Measurements from ENCODE around the gene ANKRD18A.
"Not testable (repeated sequence)": the region's sequence is repeated elsewhere in the genome, so short reads cannot be mapped to it uniquely, and the experiment has no call there.

ANKRD18A gene

DNA sequence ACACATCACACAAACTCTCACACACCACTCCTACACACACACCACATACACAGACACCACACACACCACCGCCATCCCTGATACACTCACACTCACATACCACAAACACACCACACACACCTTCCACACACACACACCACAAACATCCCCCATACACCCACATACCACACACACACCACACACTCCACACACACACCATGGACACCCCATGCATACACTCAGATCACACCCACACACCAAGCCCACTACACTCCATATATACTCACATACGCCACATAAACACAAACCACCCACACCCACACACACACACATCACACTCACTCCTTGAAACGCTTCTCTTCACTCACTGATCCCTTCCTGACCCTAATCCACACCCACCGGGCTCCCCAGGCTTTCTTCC lies 9.1 kb upstream of the ANKRD18A start:
- in situ Hi-C loops (cut with HindIII; ENCODE audit: low sequenced_read_pairs) = no loop called here

DNA sequence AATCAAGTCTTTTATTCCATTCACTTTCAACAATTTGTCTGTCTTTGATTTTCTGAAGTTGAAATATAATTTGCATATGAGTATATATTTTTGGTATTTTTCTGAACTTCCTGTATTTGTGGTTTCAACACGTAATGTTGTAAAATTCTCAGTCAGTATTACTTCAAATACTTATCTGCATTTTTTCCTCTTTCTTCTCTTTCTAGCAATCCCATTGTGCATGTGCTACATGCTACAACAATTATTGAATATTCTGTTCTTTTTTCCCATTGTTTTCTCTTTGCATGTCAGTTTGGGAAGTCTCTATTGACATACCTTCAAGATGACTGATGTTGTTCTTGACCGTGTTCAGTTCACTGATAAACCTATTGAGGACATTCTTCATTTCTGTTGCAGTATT lies 5.6 kb upstream of the ANKRD18A start:
- in situ Hi-C loops (cut with HindIII; ENCODE audit: low sequenced_read_pairs) = no loop called here

DNA sequence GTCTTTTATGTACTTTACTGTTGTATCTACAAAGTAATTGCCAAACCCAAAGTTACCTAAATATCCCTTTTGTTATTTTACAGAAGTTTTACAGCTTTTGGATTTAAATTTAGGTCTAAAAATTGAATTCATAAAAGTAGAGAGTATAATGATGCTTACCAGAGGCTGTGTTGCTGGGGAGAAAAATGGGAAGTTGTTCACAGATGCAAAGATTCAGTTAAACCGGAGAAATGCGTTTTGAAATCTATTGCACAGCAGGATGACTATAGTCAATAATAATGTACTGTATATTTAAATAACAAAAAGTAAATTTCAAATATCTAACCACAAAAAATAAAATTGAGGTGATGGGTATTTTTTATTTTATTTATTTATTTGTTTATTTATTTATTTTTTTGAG lies 2.6 kb upstream of the ANKRD18A start:
- in situ Hi-C loops (cut with HindIII; ENCODE audit: low sequenced_read_pairs) = no loop called here

DNA sequence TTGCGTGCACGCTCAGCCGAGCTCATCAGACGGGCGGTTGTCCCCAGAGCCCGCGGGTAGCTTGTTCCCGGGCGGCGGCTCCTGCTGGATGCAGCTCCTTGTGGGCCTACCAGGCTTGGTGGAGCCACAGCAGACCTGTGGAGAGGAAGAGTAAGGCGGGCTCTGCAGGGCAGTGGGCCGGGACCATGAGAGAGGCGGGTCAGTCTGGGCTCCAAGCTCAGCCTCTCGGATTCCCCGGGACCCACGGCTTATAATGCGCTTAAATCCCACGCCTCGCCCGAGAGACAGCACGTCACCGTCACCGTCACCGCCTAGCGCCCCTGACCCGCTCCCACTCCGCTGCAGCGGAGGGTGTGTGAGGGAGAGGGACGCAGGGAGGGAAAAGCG lies 1.9 kb upstream of the ANKRD18A start:
- in situ Hi-C loops (cut with HindIII; ENCODE audit: low sequenced_read_pairs) = no loop called here

DNA sequence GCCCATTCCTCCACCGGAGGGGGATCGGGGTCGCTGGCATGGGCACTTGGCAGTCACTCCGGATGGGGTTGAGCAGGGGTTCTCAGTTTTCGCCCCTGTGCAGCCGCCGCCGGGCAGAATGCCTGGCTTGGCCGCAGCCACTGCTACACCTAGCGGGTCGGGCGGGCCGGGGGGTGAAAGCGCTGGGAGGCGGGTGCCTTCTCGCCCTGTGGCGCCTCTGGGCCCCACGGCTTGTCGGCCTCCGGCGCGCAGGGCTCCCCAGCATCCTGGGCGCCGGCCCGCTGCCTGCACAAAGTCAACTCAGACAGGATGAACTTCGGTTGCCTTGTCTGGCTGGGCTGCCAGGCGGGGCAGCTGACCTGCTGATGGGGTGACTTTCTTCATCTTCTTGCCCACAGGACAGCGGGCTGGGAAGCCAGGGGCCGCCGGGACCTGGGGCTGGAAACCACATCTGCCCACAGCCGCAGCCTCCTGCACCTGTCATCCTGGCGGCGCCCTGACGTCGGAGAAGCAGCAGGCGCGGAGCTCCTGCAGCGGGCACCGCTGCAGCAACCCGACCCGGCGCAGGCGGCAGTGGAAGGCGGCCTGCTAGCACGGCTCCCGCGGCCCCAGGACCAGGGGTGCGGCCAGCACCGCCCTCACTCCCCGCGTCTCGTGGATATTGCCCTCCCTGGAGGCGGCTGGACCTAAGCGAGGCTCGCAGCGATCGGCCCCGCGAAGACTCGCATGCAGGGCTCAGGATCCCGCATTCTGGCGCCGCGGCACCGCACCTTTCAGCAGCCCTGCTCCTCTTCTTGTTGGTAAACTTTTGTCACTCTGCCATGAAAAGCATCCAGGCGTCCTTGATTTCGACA lies 1.3 kb upstream of the ANKRD18A start:
- in situ Hi-C loops (cut with HindIII; ENCODE audit: low sequenced_read_pairs) = no loop called here

DNA sequence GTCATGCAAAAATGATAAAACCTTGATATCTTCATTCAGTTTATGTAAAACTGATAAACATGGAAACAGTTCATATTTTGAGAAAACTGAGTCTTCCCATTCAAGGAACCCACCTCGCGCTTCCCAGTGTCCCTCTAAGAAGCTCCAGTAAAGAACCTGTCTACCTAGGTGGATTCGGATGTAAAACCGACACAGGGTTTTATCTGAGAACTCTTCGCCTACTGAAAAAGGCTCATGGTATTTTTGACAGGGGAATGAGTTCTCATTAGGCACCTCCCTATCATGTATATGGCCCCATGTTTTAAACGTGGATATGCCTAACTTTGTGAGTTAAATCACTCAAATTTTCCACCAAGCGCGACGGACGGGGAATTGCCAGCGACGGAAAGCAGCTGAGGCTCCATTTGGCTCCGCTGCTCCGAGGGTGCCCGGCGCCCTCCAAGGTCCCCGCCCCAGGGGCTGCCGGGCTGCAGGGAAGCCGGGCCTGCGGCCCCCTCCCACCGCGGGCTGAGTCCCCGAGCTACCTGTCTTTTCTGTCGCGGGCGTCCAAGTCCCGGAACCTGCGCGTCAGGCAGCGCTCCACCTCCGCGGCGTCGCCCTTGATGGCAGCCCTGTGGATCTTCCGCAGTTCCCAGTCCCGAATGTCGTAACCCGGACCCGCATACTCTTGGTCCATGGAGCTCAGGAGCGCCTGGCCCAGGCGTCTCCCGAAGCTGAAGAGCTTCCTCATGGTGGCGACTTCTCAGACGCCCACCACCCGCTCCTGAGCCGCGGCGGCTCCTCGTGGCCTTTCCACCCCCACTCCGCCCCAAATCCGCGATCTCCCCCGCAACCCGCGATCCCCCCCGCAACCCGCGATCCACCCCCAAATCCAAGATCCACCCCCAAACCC lies 594 bp downstream of the ANKRD18A start:
- in situ Hi-C loops (cut with HindIII; ENCODE audit: low sequenced_read_pairs) = no loop called here

DNA sequence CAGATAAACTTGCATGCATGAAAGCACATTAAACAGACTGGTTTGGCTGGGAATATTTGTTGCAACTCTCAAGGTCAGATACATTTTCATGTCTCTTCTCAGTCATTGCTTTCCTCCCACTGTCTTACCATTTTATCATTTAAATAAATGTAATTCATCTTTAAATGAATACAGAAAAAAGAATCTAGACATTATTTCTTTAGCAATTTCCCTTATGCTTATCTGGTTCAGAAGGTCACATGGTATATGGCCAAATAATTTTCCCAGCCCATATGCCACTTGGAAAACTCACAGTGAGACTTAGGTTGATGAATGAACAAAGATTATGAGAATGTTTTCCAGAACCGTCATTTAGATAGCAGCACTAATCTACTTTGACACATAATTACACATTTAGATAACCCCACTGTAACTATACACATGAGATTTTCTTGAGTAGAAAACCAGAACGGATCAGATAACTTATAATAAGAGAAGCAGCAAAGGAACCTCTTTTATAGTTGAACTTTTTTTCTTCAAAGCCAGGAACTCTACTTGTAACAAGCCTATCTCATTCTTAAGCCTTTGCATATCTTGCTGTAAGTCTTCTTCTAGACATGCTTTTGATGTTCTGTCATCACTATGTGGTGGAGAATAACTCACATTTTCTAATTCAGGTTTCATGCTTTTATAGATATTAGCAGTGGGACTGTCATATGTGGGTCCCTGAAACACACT lies 22.2 kb downstream of the ANKRD18A start:
- in situ Hi-C loops (cut with HindIII; ENCODE audit: low sequenced_read_pairs) = not testable (repeated sequence)

DNA sequence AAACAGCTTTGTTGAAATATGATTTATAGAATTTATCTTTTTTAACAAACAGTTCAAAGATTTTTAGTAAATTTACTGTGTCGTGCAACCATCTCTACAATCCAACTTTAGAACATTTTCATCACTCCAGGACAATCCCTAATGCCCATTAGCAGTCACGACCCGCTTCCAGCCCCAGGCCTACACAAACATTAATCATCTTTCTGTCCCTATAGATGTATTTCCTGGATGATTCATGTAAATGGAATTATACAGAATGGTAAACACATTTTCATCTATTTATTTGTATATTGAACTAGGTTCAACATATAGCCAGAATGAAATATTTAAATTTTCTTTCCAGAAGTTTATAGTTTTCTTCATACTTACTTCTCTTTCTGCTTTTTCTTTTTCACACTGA lies 25.3 kb downstream of the ANKRD18A start:
- in situ Hi-C loops (cut with HindIII; ENCODE audit: low sequenced_read_pairs) = not testable (repeated sequence)

DNA sequence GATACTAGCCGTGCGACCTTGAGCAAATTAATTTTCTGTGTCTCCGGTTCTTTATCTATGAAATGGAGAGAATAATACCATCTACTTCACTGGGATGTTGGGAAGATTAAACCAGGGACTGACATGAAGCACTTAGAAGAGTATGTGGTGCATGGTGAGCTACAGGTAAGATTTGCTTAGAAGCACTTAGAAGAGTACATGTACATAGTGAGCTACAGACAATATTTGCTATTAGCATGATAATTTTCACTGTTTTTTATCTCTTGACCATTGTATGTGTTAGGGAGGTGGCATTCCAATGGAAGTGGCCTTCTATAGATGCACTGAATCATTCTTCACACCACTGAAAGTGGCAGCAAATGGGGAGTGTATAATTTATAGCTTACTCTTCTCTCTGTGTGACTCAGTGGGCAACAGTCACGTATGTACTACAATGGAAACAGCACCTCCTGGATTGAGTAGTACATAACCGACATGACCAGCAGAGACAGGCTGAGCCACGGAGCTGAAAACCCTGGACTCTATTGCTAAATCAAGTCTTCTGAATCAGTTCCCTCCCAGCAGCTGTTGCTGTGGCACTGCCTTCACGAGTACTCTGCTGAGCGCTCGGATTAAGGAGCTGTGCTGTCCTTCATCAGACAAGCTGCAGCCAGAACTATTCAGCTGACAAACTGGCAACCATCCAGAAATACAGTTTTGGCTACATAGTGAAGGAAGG lies 28.9 kb downstream of the ANKRD18A start:
- in situ Hi-C loops (cut with HindIII; ENCODE audit: low sequenced_read_pairs) = not testable (repeated sequence)

DNA sequence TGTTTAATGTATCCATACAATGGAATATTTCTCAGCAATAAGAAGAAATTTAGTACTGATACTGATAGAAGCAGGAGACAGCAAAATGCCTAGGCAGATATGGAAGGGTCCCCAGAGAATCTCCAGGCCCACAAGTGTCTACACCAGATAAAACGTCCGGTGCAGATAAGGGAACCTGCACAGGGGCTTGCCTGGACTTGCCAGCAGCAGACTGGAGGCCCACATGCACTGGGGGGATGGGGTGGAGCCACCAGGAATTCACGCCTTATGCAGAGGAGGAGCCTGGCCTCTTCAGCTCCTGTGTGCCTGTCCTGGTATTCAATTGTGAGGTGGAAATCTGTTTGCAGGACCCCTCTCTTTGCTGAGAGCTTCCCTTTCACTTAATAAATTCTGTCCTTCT lies 36.6 kb downstream of the ANKRD18A start:
- in situ Hi-C loops (cut with HindIII; ENCODE audit: low sequenced_read_pairs) = not testable (repeated sequence)

DNA sequence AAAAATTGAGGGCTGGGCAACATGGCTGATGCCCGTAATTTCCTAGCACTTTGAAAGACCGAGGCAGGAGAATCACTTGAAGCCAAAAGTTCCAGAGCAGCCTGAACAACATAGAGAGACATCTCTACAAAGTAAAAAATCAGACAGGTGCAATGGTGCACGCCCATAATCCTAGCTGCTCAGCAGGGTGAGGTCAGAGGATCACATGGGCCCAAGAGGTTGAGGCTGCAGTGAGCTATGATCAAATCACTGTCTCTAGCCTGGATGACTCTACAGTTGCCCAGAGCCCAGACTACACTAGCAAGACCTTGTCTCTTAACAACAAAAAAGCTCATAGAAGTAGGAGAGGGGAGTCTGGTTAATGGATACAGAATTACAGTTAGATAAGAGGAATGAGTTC lies 40.3 kb downstream of the ANKRD18A start:
- in situ Hi-C loops (cut with HindIII; ENCODE audit: low sequenced_read_pairs) = not testable (repeated sequence)

DNA sequence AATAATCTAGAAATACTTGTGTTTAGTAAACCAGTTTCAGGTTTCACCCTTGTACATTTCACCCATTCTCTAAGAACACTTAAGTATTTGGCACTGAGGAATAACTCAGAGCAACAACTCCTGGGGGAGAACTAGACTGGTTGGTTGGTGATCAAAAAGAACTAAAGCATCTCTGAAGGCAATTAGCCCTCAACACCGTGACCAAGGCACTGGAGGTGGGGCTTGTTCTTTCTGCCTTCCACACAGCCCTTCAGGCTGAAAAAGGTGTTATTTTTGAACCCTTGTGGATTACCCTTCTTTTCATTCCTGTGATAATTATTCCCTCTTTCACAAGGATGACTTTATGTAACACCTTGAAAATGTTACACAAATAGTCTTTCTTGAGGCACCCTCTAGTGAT lies 44.2 kb downstream of the ANKRD18A start:
- in situ Hi-C loops (cut with HindIII; ENCODE audit: low sequenced_read_pairs) = not testable (repeated sequence)

DNA sequence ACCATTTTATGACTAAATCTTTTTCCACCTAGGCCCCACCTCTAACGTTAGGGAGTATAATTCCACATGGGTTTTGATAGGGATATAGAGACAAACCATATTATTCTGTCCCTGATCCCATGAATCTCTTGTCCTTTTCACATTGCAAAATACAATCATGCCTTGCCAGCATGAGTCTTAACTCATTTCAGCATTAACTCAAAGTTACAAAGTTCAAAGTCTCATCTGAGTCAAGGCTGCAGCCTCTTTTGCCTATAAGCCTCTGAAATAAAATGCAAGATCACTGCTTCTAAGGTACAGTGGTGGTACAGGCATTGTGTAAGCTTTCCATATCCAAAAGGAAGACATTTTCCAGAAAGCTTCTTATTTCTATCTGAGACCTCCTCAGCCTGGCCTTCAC lies 54.3 kb downstream of the ANKRD18A start:
- in situ Hi-C loops (cut with HindIII; ENCODE audit: low sequenced_read_pairs) = not testable (repeated sequence)

DNA sequence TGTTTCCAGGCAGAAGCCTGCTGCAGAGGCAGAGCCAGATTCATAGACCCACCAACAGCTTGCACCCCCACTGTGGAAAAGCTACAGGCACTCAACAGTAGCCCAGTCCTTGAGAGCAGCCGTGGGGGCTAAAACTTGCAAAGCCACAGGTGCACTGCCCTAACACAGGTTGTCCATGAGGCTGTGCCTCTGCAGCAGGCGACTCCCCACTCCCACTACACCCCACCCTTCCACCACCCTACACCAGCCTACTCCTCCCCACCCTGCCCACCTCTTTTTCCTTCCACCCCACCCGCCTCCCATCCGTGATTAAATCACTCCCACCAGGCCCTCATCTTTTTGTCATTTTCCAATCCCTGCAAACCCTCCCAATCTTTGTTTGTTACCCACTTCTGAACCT lies 55.2 kb downstream of the ANKRD18A start:
- in situ Hi-C loops (cut with HindIII; ENCODE audit: low sequenced_read_pairs) = not testable (repeated sequence)

DNA sequence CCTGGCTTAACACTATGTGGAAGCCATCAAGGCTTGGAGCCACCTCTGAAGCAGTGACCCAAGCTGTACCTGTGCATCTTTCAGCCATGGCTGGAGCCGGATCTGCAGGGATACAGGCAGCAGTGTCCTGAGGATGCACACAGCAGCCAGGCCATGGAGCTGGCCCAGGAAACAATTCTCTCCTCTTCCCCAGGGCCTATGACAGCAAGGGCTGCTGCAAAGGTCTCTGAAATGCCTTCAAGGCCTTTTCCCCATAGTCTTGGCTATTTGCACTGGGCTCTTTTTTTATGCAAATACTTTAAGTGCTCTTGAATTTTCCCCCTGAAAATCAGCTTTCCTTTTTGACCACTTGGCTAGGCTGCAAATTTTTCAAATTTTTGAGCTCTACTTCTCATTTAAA lies 56.5 kb downstream of the ANKRD18A start:
- in situ Hi-C loops (cut with HindIII; ENCODE audit: low sequenced_read_pairs) = not testable (repeated sequence)

DNA sequence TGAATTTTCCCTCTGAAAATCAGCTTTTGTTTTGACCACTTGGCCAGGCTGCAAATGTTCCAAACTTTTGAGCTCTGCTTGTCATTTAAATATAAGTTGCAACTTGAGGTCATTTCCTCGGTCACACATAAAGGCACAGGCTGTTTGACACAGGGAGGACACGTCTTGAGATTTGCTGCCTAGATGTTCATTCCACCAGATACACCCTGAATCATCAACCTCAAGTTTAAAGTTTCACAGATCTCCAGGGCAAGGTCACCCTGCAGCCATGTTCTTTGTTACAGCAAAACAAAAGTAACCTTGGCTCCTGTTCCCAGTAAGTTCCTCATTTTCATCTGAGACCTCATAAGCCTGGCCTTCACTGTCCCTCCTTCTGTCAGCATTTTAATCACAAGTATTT lies 59.3 kb downstream of the ANKRD18A start:
- in situ Hi-C loops (cut with HindIII; ENCODE audit: low sequenced_read_pairs) = not testable (repeated sequence)

DNA sequence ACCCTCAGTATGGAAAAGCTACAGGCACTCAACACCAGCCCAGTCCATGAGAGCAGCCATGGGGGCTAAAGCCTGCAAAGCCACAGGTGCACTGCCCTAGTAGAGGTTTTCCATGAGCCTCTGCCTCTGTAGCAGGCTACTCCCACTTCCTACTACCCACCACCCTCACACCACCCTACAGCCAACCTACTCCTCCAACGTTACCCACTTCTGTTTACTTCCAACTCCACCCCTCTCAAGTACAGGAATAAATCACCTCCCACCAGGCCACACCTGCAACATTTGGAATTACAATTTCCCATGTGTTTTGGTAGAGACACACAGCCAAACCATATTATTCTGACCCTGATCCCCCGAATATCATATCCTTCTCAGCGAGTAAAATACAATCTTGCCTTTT lies 61.2 kb downstream of the ANKRD18A start:
- in situ Hi-C loops (cut with HindIII; ENCODE audit: low sequenced_read_pairs) = not testable (repeated sequence)

DNA sequence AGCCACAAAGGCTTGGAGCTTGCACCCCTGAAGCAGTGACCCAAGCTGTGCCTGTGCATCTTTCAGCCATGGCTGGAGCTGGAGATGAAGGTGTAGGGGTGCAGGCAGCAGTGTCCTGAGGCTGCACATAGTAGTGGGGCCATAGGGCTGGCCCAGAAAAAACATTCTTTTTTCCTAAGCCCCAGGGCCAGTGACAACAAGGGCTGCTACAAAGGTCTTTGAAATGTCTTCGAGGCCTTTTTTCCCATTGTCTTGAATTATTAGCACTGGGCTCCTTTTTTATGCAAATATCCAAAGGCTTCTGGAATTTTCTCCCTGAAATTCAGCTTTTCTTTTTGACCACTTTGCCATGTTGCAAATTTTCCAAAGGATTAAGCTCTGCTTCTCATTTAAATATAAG lies 62.6 kb downstream of the ANKRD18A start:
- in situ Hi-C loops (cut with HindIII; ENCODE audit: low sequenced_read_pairs) = not testable (repeated sequence)

DNA sequence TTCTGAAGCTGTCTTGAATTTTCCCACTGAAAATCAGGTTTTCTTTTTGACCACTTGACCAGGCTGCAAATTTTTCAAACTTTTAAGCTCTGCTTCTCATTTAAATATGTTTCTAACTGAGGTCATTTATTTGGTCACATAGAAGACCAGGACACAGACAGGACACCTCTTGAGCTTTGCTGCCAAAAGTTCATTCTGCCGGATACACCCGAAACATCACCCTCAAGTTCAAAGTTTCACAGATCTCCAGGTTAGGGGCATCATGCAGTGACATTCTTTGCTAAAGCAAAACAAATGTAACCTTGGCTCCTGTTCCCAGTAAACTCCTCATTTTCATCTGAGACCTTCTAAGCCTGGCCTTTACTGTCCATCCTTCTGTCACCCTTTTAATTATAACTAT lies 65.4 kb downstream of the ANKRD18A start:
- in situ Hi-C loops (cut with HindIII; ENCODE audit: low sequenced_read_pairs) = not testable (repeated sequence)

DNA sequence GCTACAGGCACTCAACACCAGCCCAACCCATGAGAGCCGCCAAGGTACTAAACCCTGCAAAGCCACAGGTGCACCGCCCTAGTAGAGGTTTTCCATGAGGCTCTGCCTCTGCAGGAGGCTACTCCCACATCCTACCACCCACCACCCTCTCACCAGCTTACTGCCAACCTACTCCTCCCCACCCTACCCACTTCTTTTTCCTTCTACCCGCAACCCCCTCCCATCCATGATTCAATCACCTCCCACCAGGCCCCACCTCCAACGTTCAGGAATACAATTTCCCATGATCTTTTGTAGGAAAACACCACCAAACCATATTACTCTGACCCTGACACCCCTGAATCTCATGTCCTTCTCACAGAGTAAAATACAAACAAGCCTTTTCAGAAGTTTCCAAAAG lies 67.4 kb downstream of the ANKRD18A start:
- in situ Hi-C loops (cut with HindIII; ENCODE audit: low sequenced_read_pairs) = not testable (repeated sequence)

All from endothelial cell of hepatic sinusoid (primary cell).